GM06990 (cell line): ENCODE data around the gene JAG2.

Experiments
- DNase-seq: peaks from one replicate; pipeline ENCODE4 v3.0.0-alpha.2; 2011; ENCODE audit not compliant: insufficient read length; ENCODE audit errors: extremely low read depth
- H3K27me3 ChIP-seq: replicated peaks from 2 replicates; pipeline ENCODE4 v1.6.0; 2011; ENCODE audit warnings: low read length; ENCODE audit not compliant: control insufficient read depth, insufficient read depth
- H3K36me3 ChIP-seq: 2 replicates; pipeline ENCODE4 v1.5.1; 2011; ENCODE audit warnings: low read length; ENCODE audit not compliant: control insufficient read depth, insufficient read depth
- H3K4me3 ChIP-seq: replicated peaks from 2 replicates; pipeline ENCODE4 v1.5.1; 2011; ENCODE audit warnings: low read depth, mild to moderate bottlenecking, control low read depth, low read length
- CTCF ChIP-seq: IDR thresholded peaks from 2 replicates; pipeline ENCODE4 v1.5.1; 2011; ENCODE audit warnings: low read length, control low read depth, mild to moderate bottlenecking, inconsistent platforms; ENCODE audit not compliant: insufficient read depth, poor library complexity, severe bottlenecking

The JAG2 gene

GRCh38 chr14:105209646-105210045 is 41.1 kb upstream of the JAG2 start:
- Histone ChIP-seq H3K4me3 (no peak overlapping the region), H3K27me3 (no peaks in the 10 kb centered on the region), H3K36me3 (peaks cover 4% of the 10 kb centered on the region)
- no peak for TF ChIP-seq CTCF
- DNase-seq, result no peak

DNA sequence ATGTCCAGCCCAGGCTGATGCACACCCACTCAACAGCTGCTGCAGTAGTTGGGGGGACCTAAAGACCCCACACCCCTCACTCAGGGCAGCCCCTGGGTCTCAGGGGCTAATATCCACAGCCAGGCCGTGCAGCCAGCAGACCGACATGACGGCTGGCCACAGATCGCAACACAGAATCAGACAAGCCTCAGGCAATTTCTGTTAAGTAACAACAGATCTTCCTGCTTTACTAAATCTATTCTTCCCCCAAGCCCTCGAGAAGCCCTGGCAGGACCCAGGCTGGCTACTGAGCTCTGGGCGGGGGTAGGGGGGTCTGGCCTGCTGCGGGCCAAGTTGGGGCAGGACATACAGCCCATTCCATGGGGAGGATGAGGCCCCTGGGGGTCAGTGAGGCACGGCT is 40.5 kb upstream of the JAG2 start:
- Histone ChIP-seq H3K36me3 (peaks cover 4% of the 10 kb centered on the region), H3K4me3 (no peak overlapping the region), H3K27me3 (no peaks in the 10 kb centered on the region)
- no peak for TF ChIP-seq CTCF
- DNase-seq, result no peak

- no peak for TF ChIP-seq CTCF
- no peak for DNase-seq
- Histone ChIP-seq H3K4me3 (no peak overlapping the region), H3K36me3 (peaks cover 4% of the 10 kb centered on the region), H3K27me3 (no peaks in the 10 kb centered on the region)
Observed at GRCh38 chr14:105208738-105209075, 40.1 kb upstream of the JAG2 start.

DNA sequence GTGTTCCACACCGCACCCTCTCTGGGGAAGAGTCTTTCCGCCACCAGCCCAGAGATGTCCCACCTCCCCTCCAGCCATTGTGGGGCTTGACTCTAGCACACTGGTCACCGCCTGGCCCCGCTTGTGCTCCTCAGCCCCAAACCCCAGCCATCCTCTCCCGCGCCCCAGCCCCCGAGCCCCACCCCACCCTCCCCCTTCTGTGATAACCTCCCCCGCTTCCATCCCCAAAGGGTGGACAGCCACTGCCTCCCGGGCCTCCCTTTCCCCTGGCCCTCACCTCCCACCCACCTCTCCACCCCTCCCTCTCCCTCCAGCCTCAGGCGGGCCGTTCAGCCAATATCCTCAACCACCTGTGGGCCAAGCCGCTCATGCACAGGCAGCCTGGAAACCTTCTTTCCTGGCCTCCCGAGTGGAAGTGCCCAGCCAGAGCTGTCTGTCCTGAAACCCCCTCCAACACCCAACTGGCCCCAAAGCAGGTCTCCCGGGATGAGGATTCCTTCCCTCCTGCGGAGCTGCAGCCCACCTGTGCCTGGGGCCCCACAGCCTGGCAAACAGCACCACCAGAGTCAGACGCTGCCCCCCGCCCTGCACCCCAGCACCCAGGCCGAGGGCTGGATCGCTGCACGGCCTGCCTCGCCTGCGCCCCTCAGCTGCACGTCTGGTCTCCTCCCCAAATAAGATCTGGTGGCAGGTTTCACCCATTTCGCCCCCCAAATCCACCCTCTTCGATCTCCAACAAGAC is 39.6 kb upstream of the JAG2 start:
- no peak for TF ChIP-seq CTCF
- no peak overlapping the region for H3K4me3 ChIP-seq
- no peaks in the 10 kb centered on the region for H3K27me3 ChIP-seq
- peaks cover 4% of the 10 kb centered on the region for H3K36me3 ChIP-seq
- no peak for DNase-seq

- H3K4me3 ChIP-seq, result no peak overlapping the region
- no peak for TF ChIP-seq CTCF
- no peaks in the 10 kb centered on the region for H3K27me3 ChIP-seq
- DNase-seq, result no peak
- H3K36me3 ChIP-seq, result peaks cover 4% of the 10 kb centered on the region
Observed at GRCh38 chr14:105207460-105207901, 38.9 kb upstream of the JAG2 start.

DNA sequence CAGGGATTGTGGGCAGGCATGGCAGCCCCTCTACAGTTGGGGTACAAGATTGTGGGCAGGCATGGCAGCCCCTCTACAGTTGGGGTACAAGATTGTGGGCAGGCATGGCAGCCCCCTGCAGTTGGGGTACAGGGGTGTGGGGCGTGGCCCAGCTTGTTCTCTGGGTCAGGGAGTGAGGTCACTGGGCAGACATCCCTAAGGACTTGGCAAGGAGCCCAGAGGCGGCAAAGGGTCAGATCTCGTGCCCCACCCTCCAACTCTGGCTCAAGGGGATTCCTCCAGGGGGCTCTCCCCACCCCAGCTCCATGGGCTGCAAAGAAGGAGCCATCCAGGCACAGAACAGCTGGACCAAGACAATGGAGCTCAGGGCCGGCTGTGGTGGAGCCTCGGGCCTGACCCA is 38.3 kb upstream of the JAG2 start:
- peaks cover 4% of the 10 kb centered on the region for H3K36me3 ChIP-seq
- no peak for DNase-seq

More for the DNA sequence above, 38.3 kb upstream of the JAG2 start:
- H3K27me3 ChIP-seq, result no peaks in the 10 kb centered on the region
- no peak overlapping the region for H3K4me3 ChIP-seq
- TF ChIP-seq CTCF, result no peak
